GM21619 (cell line): ENCODE data around the gene SNX21.
"Not testable (repeated sequence)": the region's sequence is repeated elsewhere in the genome, so short reads cannot be mapped to it uniquely, and the experiment has no call there.

Experiments used
- ATAC-seq: cut with Tn5 transposase; IDR thresholded peaks from one replicate; pipeline ENCODE4 v1.9.1; 2021; ENCODE audit not compliant: unreplicated experiment

The SNX21 gene

GRCh38 chr20:45822857-45823256 lies 10.7 kb upstream of the SNX21 start:
- no peak for ATAC-seq

GRCh38 chr20:45823949-45824835 lies 9.4 kb upstream of the SNX21 start:
- no peak for ATAC-seq

GRCh38 chr20:45826381-45827019 lies 7.1 kb upstream of the SNX21 start:
- ATAC-seq, result no peak

- ATAC-seq, result no peak
Observed at GRCh38 chr20:45827030-45827652, 6.5 kb upstream of the SNX21 start, which contains the start of gene TNNC2. Gene TNNC2 (minus strand): TSS chr20:45827312. CDS start chr20:45827248, 64 bp downstream.

GRCh38 chr20:45827712-45828111 lies 5.9 kb upstream of the SNX21 start:
- ATAC-seq, result no peak

- ATAC-seq, result no peak
Observed at GRCh38 chr20:45828589-45828988, 5.0 kb upstream of the SNX21 start.

GRCh38 chr20:45829673-45830106 lies 3.9 kb upstream of the SNX21 start:
- not testable (repeated sequence) for ATAC-seq

- ATAC-seq, result no peak
Observed at GRCh38 chr20:45832619-45833018, 980 bp upstream of the SNX21 start.

GRCh38 chr20:45833883-45834796 lies 541 bp downstream of the SNX21 start:
- no peak for ATAC-seq

- no peak for ATAC-seq
Observed at GRCh38 chr20:45834797-45835161, 1.2 kb downstream of the SNX21 start.

GRCh38 chr20:45835329-45835765 lies 1.7 kb downstream of the SNX21 start:
- ATAC-seq, result no peak

- ATAC-seq, result no peak
Observed at GRCh38 chr20:45835825-45836224, 2.2 kb downstream of the SNX21 start.

GRCh38 chr20:45836841-45837240 lies 3.2 kb downstream of the SNX21 start:
- no peak for ATAC-seq

- no peak for ATAC-seq
Observed at GRCh38 chr20:45840700-45841198, 7.2 kb downstream of the SNX21 start.

- ATAC-seq, result no peak
Observed at GRCh38 chr20:45841407-45842129, 8.0 kb downstream of the SNX21 start.

GRCh38 chr20:45842169-45842812 lies 8.7 kb downstream of the SNX21 start:
- peak; percentile 65 for ATAC-seq

GRCh38 chr20:45843506-45843905 lies 9.9 kb downstream of the SNX21 start:
- no peak for ATAC-seq

- no peak for ATAC-seq
Observed at GRCh38 chr20:45845452-45845851, 11.9 kb downstream of the SNX21 start.

- no peak for ATAC-seq
Observed at GRCh38 chr20:45848421-45848820, 14.8 kb downstream of the SNX21 start.
